GM12878 (cell line): ENCODE data around the gene BEX3. TPM values are rescaled to one million over a fixed set of nuclear protein-coding genes. Genes with fewer than 3 reads are reported as not detected.

ENCODE experiments used
- ATAC-seq: fragments of 200-7000 bp; cut with Tn5 transposase; 3 replicates; pipeline ENCODE4 v1.9.1; 2020; ENCODE audit warnings: mild to moderate bottlenecking, moderate library complexity
- BruUV-seq: library from RNA; stranded (reverse); fragments of 400-500 nt; replicated peaks from 2 replicates; lab custom pipeline; 2021; lab: Mats Ljungman, UMichigan
- CTCF ChIA-PET: fragments of 300-600 bp; sonication (Branson Sonifier 250); formaldehyde crosslinking; extraction: SDS; loops from one replicate; lab custom pipeline; 2021; ENCODE audit warnings: inconsistent platforms; lab: Yijun Ruan, JAX
- POLR2A ChIA-PET: fragments of 350-600 bp; formaldehyde crosslinking; extraction: SDS; loops from one replicate; lab custom pipeline; 2021; ENCODE audit warnings: inconsistent platforms; lab: Charles Lee
- RAD21 ChIA-PET: fragments of 300-600 bp; sonication (Branson Sonifier 250); formaldehyde crosslinking; loops from one replicate; lab custom pipeline; 2023; ENCODE audit warnings: antibody characterized with exemption; ENCODE audit not compliant: unreplicated experiment; lab: Charles Lee
- SMC1A ChIA-PET: fragments of 300-600 bp; sonication (Branson Sonifier 250); formaldehyde crosslinking; loops from one replicate; lab custom pipeline; 2023; ENCODE audit not compliant: unreplicated experiment, uncharacterized antibody; lab: Charles Lee
- DNase-seq: peaks from one replicate; pipeline ENCODE4 v3.0.0-alpha.2; 2011; ENCODE audit warnings: low read depth, low spot score
- FAIRE-seq: peaks from 3 replicates; lab custom pipeline; 2011; peaks lifted over from hg19 to GRCh38; lab: Jason Lieb, UNC
- H2AFZ ChIP-seq: 2 replicates; pipeline ENCODE4 v1.6.0; 2011; ENCODE audit warnings: low read depth, low read length, control low read depth; ENCODE audit not compliant: control insufficient read depth
- H3K27ac ChIP-seq: 2 replicates; pipeline ENCODE4 v1.5.1; 2011; ENCODE audit warnings: control low read depth; ENCODE audit not compliant: control insufficient read depth, insufficient read depth
- H3K27me3 ChIP-seq, 2 experiments: replicated peaks in 1 of 2; 2 replicates each; pipeline versions ENCODE4 v1.6.0 to v1.6.1; 2011; ENCODE audit warnings: low read length in 1 of 2; ENCODE audit not compliant: control insufficient read depth in 2 of 2, insufficient read depth in 2 of 2
- H3K36me3 ChIP-seq, 2 experiments: 2 replicates each; pipeline ENCODE4 v1.5.1; 2011; ENCODE audit warnings: low read length in 1 of 2; ENCODE audit not compliant: control insufficient read depth in 2 of 2, insufficient read depth in 2 of 2
- H3K4me1 ChIP-seq: 2 replicates; pipeline ENCODE4 v1.6.1; 2011; ENCODE audit warnings: mild to moderate bottlenecking, low read length, moderate library complexity, mixed read lengths; ENCODE audit not compliant: control insufficient read depth, insufficient read depth
- H3K4me2 ChIP-seq: 2 replicates; pipeline ENCODE4 v1.6.0; 2011; ENCODE audit warnings: control low read depth; ENCODE audit not compliant: control insufficient read depth, insufficient read depth
- H3K4me3 ChIP-seq: fragments of 200-600 bp; sonication (generic); 2 replicates; pipeline ENCODE4 v1.5.1; 2016
- H3K79me2 ChIP-seq: 2 replicates; pipeline ENCODE4 v1.6.0; 2011; ENCODE audit warnings: low read length; ENCODE audit not compliant: control insufficient read depth, insufficient read depth
- H3K9ac ChIP-seq: 2 replicates; pipeline ENCODE4 v1.8.0; 2011; ENCODE audit warnings: low read length, control low read depth, mixed read lengths; ENCODE audit not compliant: control insufficient read depth, insufficient read depth
- H3K9me3 ChIP-seq: replicated peaks from 3 replicates; pipeline ENCODE4 v1.5.1; 2011; ENCODE audit warnings: mild to moderate bottlenecking, low read length; ENCODE audit not compliant: control insufficient read depth, insufficient read depth
- H4K20me1 ChIP-seq: 2 replicates; pipeline ENCODE4 v1.6.0; 2011; ENCODE audit not compliant: control insufficient read depth, insufficient read depth
- BCL3 ChIP-seq: IDR thresholded peaks from 2 replicates; pipeline ENCODE4 v1.6.1; 2011; ENCODE audit warnings: borderline replicate concordance, low read depth, mild to moderate bottlenecking, moderate library complexity, low read length; ENCODE audit not compliant: insufficient read depth, poor library complexity, severe bottlenecking
- CBX5 ChIP-seq: sonication (generic); IDR thresholded peaks from 2 replicates; pipeline ENCODE4 v1.6.1; 2016; ENCODE audit warnings: low read depth, moderate library complexity, mild to moderate bottlenecking, inconsistent platforms
- CREM ChIP-seq: IDR thresholded peaks from 2 replicates; pipeline ENCODE4 v1.6.1; 2014; ENCODE audit warnings: antibody characterized with exemption, low read depth
- HDAC2 ChIP-seq: fragments of 200-600 bp; sonication (generic); IDR thresholded peaks from 2 replicates; pipeline ENCODE4 v1.6.1; 2017
- HSF1 ChIP-seq: fragments of 150-350 bp; IDR thresholded peaks from 2 replicates; pipeline ENCODE4 v1.6.1; 2014; ENCODE audit warnings: mild to moderate bottlenecking, low read depth, low read length
- KLF5 ChIP-seq: fragments of 450-650 bp; IDR thresholded peaks from 2 replicates; pipeline ENCODE4 v1.6.1; 2014; ENCODE audit warnings: mild to moderate bottlenecking; ENCODE audit not compliant: partially characterized antibody
- NR2C1 ChIP-seq: fragments of 450-650 bp; IDR thresholded peaks from 2 replicates; pipeline ENCODE4 v1.6.1; 2017; ENCODE audit warnings: antibody characterized with exemption, mild to moderate bottlenecking, moderate library complexity
- NRF1 ChIP-seq: conservative IDR thresholded peaks from 2 replicates; pipeline ENCODE4 v1.6.1; 2011; ENCODE audit warnings: mild to moderate bottlenecking, low read depth, low read length, improper control_type of control experiment
- PRDM15 ChIP-seq: fragments of 450-650 bp; formaldehyde crosslinking; IDR thresholded peaks from 2 replicates; pipeline ENCODE4 v1.4.0; 2020; ENCODE audit warnings: mild to moderate bottlenecking, moderate library complexity
- SIX5 ChIP-seq: IDR thresholded peaks from 2 replicates; pipeline ENCODE4 v1.6.1; 2011; ENCODE audit warnings: mild to moderate bottlenecking, low read depth, low read length, moderate library complexity; ENCODE audit not compliant: severe bottlenecking
- TCF3 ChIP-seq: IDR thresholded peaks from 2 replicates; pipeline ENCODE4 v1.6.1; 2012; ENCODE audit warnings: low read depth, mild to moderate bottlenecking, low read length, borderline replicate concordance; ENCODE audit not compliant: insufficient read depth
- ZNF622 ChIP-seq: fragments of 450-650 bp; IDR thresholded peaks from 2 replicates; pipeline ENCODE4 v1.6.1; 2017; ENCODE audit warnings: mild to moderate bottlenecking, inconsistent platforms
- WGBS: methylation state at CpG from one replicate; pipeline ENCODE4 v1.1.6; 2016; ENCODE audit warnings: low lambda C conversion rate; ENCODE audit not compliant: insufficient replicate concordance, insufficient coverage; ENCODE audit errors: missing lambda C conversion rate; 5-methylcytosine and 5-hydroxymethylcytosine counted together
- in situ Hi-C: fragments of 300-500 bp; cut with MboI; formaldehyde crosslinking; loops from 9 replicates; pipeline ENCODE4 v1.14.3; 2018; ENCODE audit warnings: mixed read lengths
- intact Hi-C: fragments of 100-400 bp; cut with micrococcal nuclease; formaldehyde crosslinking; loops from one replicate; pipeline ENCODE4 v1.14.2; 2022; ENCODE audit not compliant: unreplicated experiment
- polyA plus RNA-seq, 11 experiments: library from polyadenylated mRNA; depleted of rRNA in 4 of 11; unstranded in 6 of 11; stranded (reverse) in 5 of 11; fragments of >200 nt; fragmentation: Nextera tagmentation in 4 of 11; fragmentation: Illumina TruSeq in 1 of 11; extraction: Ambion mirVana in 4 of 11; extraction: Trizol in 1 of 11; gene quantifications; 1 replicate in 1 of 11; 2 replicates in 10 of 11; pipeline versions ENCODE4 v1.2.1 to v1.2.3, GENCODE V29; 2011 to 2016; ENCODE audit warnings: inconsistent platforms in 2 of 11, missing spikeins in 2 of 11, low read depth in 1 of 11
- total RNA-seq, 4 experiments: library from RNA; depleted of rRNA in 3 of 4; stranded (reverse); fragments of >200 nt in 3 of 4; fragmentation: Illumina TruSeq in 1 of 4; extraction: Trizol in 1 of 4; gene quantifications; 2 replicates each; pipeline versions ENCODE4 v1.2.1 to v1.2.3, GENCODE V29; 2013 to 2021

Gene BEX3
- total and polyA plus RNA-seq, 10 of the 15 experiments (the other 5 are each of a cell fraction or from before 2014, with no cell fraction given), result 1.3 to 1.5 TPM; not detected in 8

GRCh38 chrX:103382877-103383276, 6.5 kb downstream of the BEX3 start:
- no peak overlapping the region for H2AFZ ChIP-seq
- in situ Hi-C loops (no loop called here), intact Hi-C loops (no loop called here)
- no peaks in the 10 kb centered on the region for H3K79me2 ChIP-seq
- H3K4me1 ChIP-seq, result no peaks in the 10 kb centered on the region
- POLR2A ChIA-PET, result no interaction called here
- no peak overlapping the region for H3K4me2 ChIP-seq
- no peaks in the 10 kb centered on the region; a peak in 1 of 4 replicates for H3K27me3 ChIP-seq
- BruUV-seq, result no TSS peak
- no peak for ATAC-seq
- FAIRE-seq, result no peak
- no peak overlapping the region for H3K27ac ChIP-seq
- no peak for TF ChIP-seq NR2C1
- no peak for TF ChIP-seq ZNF622
- TF ChIP-seq HDAC2, result no peak
- no peak for TF ChIP-seq HSF1
- no peak for TF ChIP-seq SIX5
- TF ChIP-seq CREM, result no peak
- TF ChIP-seq KLF5, result no peak
- no peak for TF ChIP-seq CBX5
- TF ChIP-seq TCF3, result no peak
- no peak for TF ChIP-seq NRF1
- TF ChIP-seq BCL3, result no peak
- TF ChIP-seq PRDM15 (CRISPR knock-in tag), result no peak
- TF ChIP-seq, all 136 proteins: peak for 0
- 46% methylated on average over 1 of the region's 1 CpG for WGBS
- no peak overlapping the region for H3K4me3 ChIP-seq
- H3K9me3 ChIP-seq, result no peaks in the 10 kb centered on the region
- no peak overlapping the region for H3K9ac ChIP-seq
- CTCF ChIA-PET, result no interaction called here
- SMC1A ChIA-PET, result no interaction called here
- DNase-seq, result no peak
- RAD21 ChIA-PET, result no interaction called here
- H4K20me1 ChIP-seq, result no peaks in the 10 kb centered on the region
- H3K36me3 ChIP-seq, result no peaks in the 10 kb centered on the region
